ENCODE results near the gene FASTKD1.
"Not testable (repeated sequence)": the region's sequence is repeated elsewhere in the genome, so short reads cannot be mapped to it uniquely, and the experiment has no call there.

The FASTKD1 gene

GRCh38 chr2:169573160-169573973, at the start of gene FASTKD1:
Gene FASTKD1, minus strand, starts transcription at chr2:169573865. Its CDS starts 1,836 bp downstream, at chr2:169572029.
- DNase-seq (ENCODE audit: low read depth, low spot score), result peak; percentile 78

GRCh38 chr2:169623235-169623634, 49.6 kb upstream of the FASTKD1 start:
- no peak for DNase-seq (ENCODE audit: low read depth, low spot score)

- DNase-seq (ENCODE audit: low read depth, low spot score), result no peak
Measured at GRCh38 chr2:169620509-169620908, 46.8 kb upstream of the FASTKD1 start.

- DNase-seq (ENCODE audit: low read depth, low spot score), result no peak
Measured at GRCh38 chr2:169619946-169620345, 46.3 kb upstream of the FASTKD1 start.

- not testable (repeated sequence) for DNase-seq (ENCODE audit: low read depth, low spot score)
Measured at GRCh38 chr2:169615982-169616381, 42.3 kb upstream of the FASTKD1 start.

GRCh38 chr2:169613876-169614275, 40.2 kb upstream of the FASTKD1 start:
- DNase-seq (ENCODE audit: low read depth, low spot score), result no peak

- DNase-seq (ENCODE audit: low read depth, low spot score), result no peak
Measured at GRCh38 chr2:169609264-169609663, 35.6 kb upstream of the FASTKD1 start.

GRCh38 chr2:169599568-169599967, 25.9 kb upstream of the FASTKD1 start:
- DNase-seq (ENCODE audit: low read depth, low spot score), result no peak

GRCh38 chr2:169598982-169599381, 25.3 kb upstream of the FASTKD1 start:
- DNase-seq (ENCODE audit: low read depth, low spot score), result no peak

- not testable (repeated sequence) for DNase-seq (ENCODE audit: low read depth, low spot score)
Measured at GRCh38 chr2:169596546-169596945, 22.9 kb upstream of the FASTKD1 start.

- DNase-seq (ENCODE audit: low read depth, low spot score), result no peak
Measured at GRCh38 chr2:169590804-169591203, 17.1 kb upstream of the FASTKD1 start.

- no peak for DNase-seq (ENCODE audit: low read depth, low spot score)
Measured at GRCh38 chr2:169585673-169586072, 12.0 kb upstream of the FASTKD1 start.

- DNase-seq (ENCODE audit: low read depth, low spot score), result peak; percentile 74
Measured at GRCh38 chr2:169584005-169584877, 10.6 kb upstream of the FASTKD1 start, which contains the start of gene PPIG. Gene PPIG, plus strand, starts transcription at chr2:169584351. Its CDS starts 19,691 bp downstream, at chr2:169604042.

GRCh38 chr2:169583518-169583917, 9.9 kb upstream of the FASTKD1 start:
- no peak for DNase-seq (ENCODE audit: low read depth, low spot score)

GRCh38 chr2:169582552-169583266, 9.0 kb upstream of the FASTKD1 start:
- not testable (repeated sequence) for DNase-seq (ENCODE audit: low read depth, low spot score)

- no peak for DNase-seq (ENCODE audit: low read depth, low spot score)
Measured at GRCh38 chr2:169579044-169579443, 5.4 kb upstream of the FASTKD1 start.

GRCh38 chr2:169575264-169575663, 1.6 kb upstream of the FASTKD1 start:
- DNase-seq (ENCODE audit: low read depth, low spot score), result not testable (repeated sequence)

- not testable (repeated sequence) for DNase-seq (ENCODE audit: low read depth, low spot score)
Measured at GRCh38 chr2:169574539-169574938, 874 bp upstream of the FASTKD1 start.

GRCh38 chr2:169573974-169574299, 272 bp upstream of the FASTKD1 start:
- no peak for DNase-seq (ENCODE audit: low read depth, low spot score)

- no peak for DNase-seq (ENCODE audit: low read depth, low spot score)
Measured at GRCh38 chr2:169572821-169573159, 875 bp downstream of the FASTKD1 start.

GRCh38 chr2:169572189-169572588, 1.5 kb downstream of the FASTKD1 start:
- no peak for DNase-seq (ENCODE audit: low read depth, low spot score)

- DNase-seq (ENCODE audit: low read depth, low spot score), result no peak
Measured at GRCh38 chr2:169571571-169571970, 2.1 kb downstream of the FASTKD1 start.
